HUES48 (cell line): ENCODE measurements around the gene COG4.

Source experiments
- H3K27ac ChIP-seq: one replicate; pipeline ENCODE4 v1.7.0; 2013; ENCODE audit warnings: low read depth, low read length, inconsistent platforms
- H3K27me3 ChIP-seq: 2 replicates; pipeline ENCODE4 v1.6.1; 2013; ENCODE audit warnings: mild to moderate bottlenecking, low read length; ENCODE audit not compliant: control insufficient read depth, insufficient read depth
- H3K36me3 ChIP-seq: 2 replicates; pipeline ENCODE4 v1.6.1; 2013; ENCODE audit warnings: low read length; ENCODE audit not compliant: control insufficient read depth, insufficient read depth
- H3K4me1 ChIP-seq: 2 replicates; pipeline ENCODE4 v1.6.1; 2013; ENCODE audit warnings: mild to moderate bottlenecking, low read length; ENCODE audit not compliant: control insufficient read depth, insufficient read depth
- H3K4me3 ChIP-seq: 2 replicates; pipeline ENCODE4 v1.5.1; 2013; ENCODE audit warnings: mild to moderate bottlenecking, low read depth, low read length
- H3K9ac ChIP-seq: 2 replicates; pipeline ENCODE4 v1.6.1; 2013; ENCODE audit warnings: mild to moderate bottlenecking, low read depth, low read length, moderate library complexity
- H3K9me3 ChIP-seq: 2 replicates; pipeline ENCODE4 v1.6.1; 2013; ENCODE audit warnings: low read length; ENCODE audit not compliant: control insufficient read depth, insufficient read depth

COG4 gene

GRCh38 chr16:70430667-70431536 is 92.5 kb downstream of the COG4 start:
- Histone ChIP-seq H3K4me1 (peaks cover 47% of the 10 kb centered on the region), H3K9ac (peak overlapping the region; percentile 26; the same call in 1 of the 2 replicates), H3K9me3 (no peaks in the 10 kb centered on the region), H3K4me3 (0 out of 2 replicates have a peak overlapping the region, but pooled peaks have one; percentile 4), H3K27ac (peak overlapping the region; percentile 96), H3K27me3 (no peaks in the 10 kb centered on the region), H3K36me3 (no peaks in the 10 kb centered on the region)
